ENCODE measurements around the gene PHOSPHO1. TPM values are rescaled to one million over a fixed set of nuclear protein-coding genes. Genes with fewer than 3 reads are reported as not detected.

The PHOSPHO1 gene
- total RNA-seq, 1 experiment from 2014 or later: not detected

- H3K27me3 Mint-ChIP-seq (ENCODE audit: insufficient read depth, unreplicated experiment): no peaks in the 10 kb centered on the region
- CTCF ChIA-PET: interaction anchor here (0.6 kb wide), 1 partner anchor 275 kb away, joined by 3 read pairs; no protein-coding TSS in a partner anchor
Measured at GRCh38 chr17:49249292-49249794, 18.8 kb upstream of the PHOSPHO1 start.

GRCh38 chr17:49247944-49248343 lies 17.4 kb upstream of the PHOSPHO1 start:
- CTCF ChIA-PET: interaction anchor here (0.6 to 1.2 kb wide), 3 partner anchors 21 to 630 kb away, joined by 3 to 4 read pairs (median 4); no protein-coding TSS in a partner anchor
- no TSS peak for BruUV-seq (replicated peaks)
- H3K36me3 Mint-ChIP-seq (ENCODE audit: insufficient read depth, unreplicated experiment): no peaks in the 10 kb centered on the region
- no peaks in the 10 kb centered on the region for H3K9me3 Mint-ChIP-seq (ENCODE audit: unreplicated experiment)
- peaks cover 11% of the 10 kb centered on the region for H3K4me1 Mint-ChIP-seq (ENCODE audit: insufficient read depth, unreplicated experiment)
- no peak overlapping the region for H3K4me3 Mint-ChIP-seq (ENCODE audit: unreplicated experiment)
- DNase-seq (ENCODE audit: unreplicated experiment): no peak
- POLR2A ChIA-PET: no interaction called here
- TF ChIP-seq, protein P1, sequence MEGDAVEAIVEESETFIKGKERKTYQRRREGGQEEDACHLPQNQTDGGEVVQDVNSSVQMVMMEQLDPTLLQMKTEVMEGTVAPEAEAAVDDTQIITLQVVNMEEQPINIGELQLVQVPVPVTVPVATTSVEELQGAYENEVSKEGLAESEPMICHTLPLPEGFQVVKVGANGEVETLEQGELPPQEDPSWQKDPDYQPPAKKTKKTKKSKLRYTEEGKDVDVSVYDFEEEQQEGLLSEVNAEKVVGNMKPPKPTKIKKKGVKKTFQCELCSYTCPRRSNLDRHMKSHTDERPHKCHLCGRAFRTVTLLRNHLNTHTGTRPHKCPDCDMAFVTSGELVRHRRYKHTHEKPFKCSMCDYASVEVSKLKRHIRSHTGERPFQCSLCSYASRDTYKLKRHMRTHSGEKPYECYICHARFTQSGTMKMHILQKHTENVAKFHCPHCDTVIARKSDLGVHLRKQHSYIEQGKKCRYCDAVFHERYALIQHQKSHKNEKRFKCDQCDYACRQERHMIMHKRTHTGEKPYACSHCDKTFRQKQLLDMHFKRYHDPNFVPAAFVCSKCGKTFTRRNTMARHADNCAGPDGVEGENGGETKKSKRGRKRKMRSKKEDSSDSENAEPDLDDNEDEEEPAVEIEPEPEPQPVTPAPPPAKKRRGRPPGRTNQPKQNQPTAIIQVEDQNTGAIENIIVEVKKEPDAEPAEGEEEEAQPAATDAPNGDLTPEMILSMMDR (IDR thresholded peaks at IDR 0.05; ENCODE audit: unreplicated experiment): no peak
- no peak overlapping the region for H3K27ac Mint-ChIP-seq (ENCODE audit: low read depth, unreplicated experiment)
- no peaks in the 10 kb centered on the region for H3K27me3 Mint-ChIP-seq (ENCODE audit: insufficient read depth, unreplicated experiment)
- intact Hi-C loops (cut with micrococcal nuclease): no loop called here

More at GRCh38 chr17:49249292-49249794, 18.8 kb upstream of the PHOSPHO1 start:
- Mint-ChIP-seq H3K4me3 (ENCODE audit: unreplicated experiment) (no peak overlapping the region), H3K27ac (ENCODE audit: low read depth, unreplicated experiment) (peak overlapping the region; percentile 52), H3K9me3 (ENCODE audit: unreplicated experiment) (no peaks in the 10 kb centered on the region), H3K4me1 (ENCODE audit: insufficient read depth, unreplicated experiment) (peaks cover 11% of the 10 kb centered on the region), H3K36me3 (ENCODE audit: insufficient read depth, unreplicated experiment) (no peaks in the 10 kb centered on the region)
- no peak for DNase-seq (ENCODE audit: unreplicated experiment)
- no TSS peak for BruUV-seq (replicated peaks)
- TF ChIP-seq, protein P1 (IDR thresholded peaks at IDR 0.05; ENCODE audit: unreplicated experiment): no peak
- POLR2A ChIA-PET: no interaction called here
- intact Hi-C loops (cut with micrococcal nuclease): no loop called here

GRCh38 chr17:49244839-49245238 lies 14.3 kb upstream of the PHOSPHO1 start:
- TF ChIP-seq, protein P1 (IDR thresholded peaks at IDR 0.05; ENCODE audit: unreplicated experiment): no peak
- no peaks in the 10 kb centered on the region for H3K27me3 Mint-ChIP-seq (ENCODE audit: insufficient read depth, unreplicated experiment)
- H3K4me1 Mint-ChIP-seq (ENCODE audit: insufficient read depth, unreplicated experiment): peaks cover 11% of the 10 kb centered on the region
- intact Hi-C loops (cut with micrococcal nuclease): no loop called here
- DNase-seq (ENCODE audit: unreplicated experiment): no peak
- no peak overlapping the region for H3K4me3 Mint-ChIP-seq (ENCODE audit: unreplicated experiment)
- no peak overlapping the region for H3K27ac Mint-ChIP-seq (ENCODE audit: low read depth, unreplicated experiment)
- no TSS peak for BruUV-seq (replicated peaks)
- ChIA-PET POLR2A (no interaction called here), CTCF (interaction anchor here (0.6 to 0.7 kb wide), 2 partner anchors 9 to 27 kb away, joined by 3 read pairs; no protein-coding TSS in a partner anchor)
- no peaks in the 10 kb centered on the region for H3K36me3 Mint-ChIP-seq (ENCODE audit: insufficient read depth, unreplicated experiment)
- no peaks in the 10 kb centered on the region for H3K9me3 Mint-ChIP-seq (ENCODE audit: unreplicated experiment)

- Mint-ChIP-seq H3K27me3 (ENCODE audit: insufficient read depth, unreplicated experiment) (no peaks in the 10 kb centered on the region), H3K4me1 (ENCODE audit: insufficient read depth, unreplicated experiment) (peaks cover 2% of the 10 kb centered on the region), H3K9me3 (ENCODE audit: unreplicated experiment) (no peaks in the 10 kb centered on the region), H3K27ac (ENCODE audit: low read depth, unreplicated experiment) (no peak overlapping the region), H3K4me3 (ENCODE audit: unreplicated experiment) (no peak overlapping the region), H3K36me3 (ENCODE audit: insufficient read depth, unreplicated experiment) (no peaks in the 10 kb centered on the region)
- no TSS peak for BruUV-seq (replicated peaks)
- TF ChIP-seq, protein P1 (IDR thresholded peaks at IDR 0.05; ENCODE audit: unreplicated experiment): no peak
- intact Hi-C loops (cut with micrococcal nuclease): no loop called here
- POLR2A ChIA-PET: no interaction called here
- CTCF ChIA-PET: no interaction called here
- DNase-seq (ENCODE audit: unreplicated experiment): no peak
Measured at GRCh38 chr17:49242813-49243212, 12.2 kb upstream of the PHOSPHO1 start.
